Neural cell (in vitro differentiated cells): ENCODE measurements around the gene POFUT1. TPM values are rescaled to one million over a fixed set of nuclear protein-coding genes. Genes with fewer than 3 reads are reported as not detected.
"Not testable (repeated sequence)": the region's sequence is repeated elsewhere in the genome, so short reads cannot be mapped to it uniquely, and the experiment has no call there.

ENCODE experiments used
- H2AFZ ChIP-seq: fragments of 200-600, 300-800 bp; sonication (generic), shearing (Covaris generic); 2 replicates; pipeline ENCODE4 v1.6.0; 2014; ENCODE audit warnings: low read depth, mild to moderate bottlenecking, antibody characterized with exemption, low read length, moderate library complexity
- H3F3A ChIP-seq: fragments of 200-600 bp; shearing (Covaris generic); 2 replicates; pipeline ENCODE4 v1.6.1; 2016; ENCODE audit warnings: mild to moderate bottlenecking, moderate library complexity, mixed read lengths, antibody characterized with exemption, low read length; ENCODE audit not compliant: insufficient read depth, poor library complexity, severe bottlenecking
- H3K27ac ChIP-seq: fragments of 200-600, 300-800 bp; sonication (generic), shearing (Covaris generic); 2 replicates; pipeline ENCODE4 v1.5.1; 2014; ENCODE audit warnings: mild to moderate bottlenecking, low read length, moderate library complexity
- H3K27me3 ChIP-seq: fragments of 300-800, 200-600 bp; sonication (generic), shearing (Covaris generic); 2 replicates; pipeline ENCODE4 v1.6.0; 2014; ENCODE audit warnings: mild to moderate bottlenecking, low read depth, low read length, moderate library complexity; ENCODE audit not compliant: insufficient read depth
- H3K36me3 ChIP-seq: fragments of 300-800, 200-600 bp; sonication (generic), shearing (Covaris generic); 2 replicates; pipeline ENCODE4 v1.5.1; 2014; ENCODE audit warnings: mild to moderate bottlenecking, antibody characterized with exemption, low read length, moderate library complexity; ENCODE audit not compliant: insufficient read depth
- H3K4me2 ChIP-seq: fragments of 300-800, 200-600 bp; sonication (generic), shearing (Covaris generic); 2 replicates; pipeline ENCODE4 v1.6.0; 2014; ENCODE audit warnings: mild to moderate bottlenecking, low read length
- H3K4me3 ChIP-seq: fragments of 300-800, 200-600 bp; sonication (generic), shearing (Covaris generic); 2 replicates; pipeline ENCODE4 v1.5.1; 2014; ENCODE audit warnings: mild to moderate bottlenecking, low read length, moderate library complexity
- H3K79me2 ChIP-seq: fragments of 200-600 bp; shearing (Covaris generic); replicated peaks from 2 replicates; pipeline ENCODE4 v1.6.0; 2014; ENCODE audit warnings: mild to moderate bottlenecking, low read length, moderate library complexity; ENCODE audit not compliant: insufficient read depth
- H3K9ac ChIP-seq: fragments of 300-800, 200-600 bp; sonication (generic), shearing (Covaris generic); 2 replicates; pipeline ENCODE4 v1.6.1; 2016; ENCODE audit warnings: mild to moderate bottlenecking, low read length, mixed read lengths
- H3K9me2 ChIP-seq: fragments of 200-600 bp; shearing (Covaris generic); 2 replicates; pipeline ENCODE4 v1.6.1; 2016; ENCODE audit warnings: mild to moderate bottlenecking, low read length, mixed read lengths; ENCODE audit not compliant: insufficient read depth
- H3K9me3 ChIP-seq: fragments of 200-600, 300-800 bp; sonication (generic), shearing (Covaris generic); 2 replicates; pipeline ENCODE4 v1.6.1; 2016; ENCODE audit warnings: mild to moderate bottlenecking, mixed run types, low read length, moderate library complexity, mixed read lengths
- H4K20me1 ChIP-seq: fragments of 200-600 bp; shearing (Covaris generic); 2 replicates; pipeline ENCODE4 v1.6.1; 2016; ENCODE audit warnings: mild to moderate bottlenecking, mixed run types; ENCODE audit not compliant: insufficient read depth
- EP300 ChIP-seq: fragments of 450-650 bp; conservative IDR thresholded peaks from 2 replicates; pipeline ENCODE4 v1.6.1; 2014; ENCODE audit warnings: antibody characterized with exemption, mild to moderate bottlenecking, moderate library complexity; ENCODE audit not compliant: poor library complexity, severe bottlenecking
- EZH2 ChIP-seq: fragments of 200-600, 300-800 bp; shearing (Covaris generic), sonication (generic); IDR thresholded peaks from 2 replicates; pipeline ENCODE4 v1.6.1; 2014; ENCODE audit warnings: antibody characterized with exemption, low read length, borderline replicate concordance, mild to moderate bottlenecking; ENCODE audit not compliant: insufficient read depth, poor library complexity, severe bottlenecking
- MXI1 ChIP-seq: fragments of 450-650 bp; conservative IDR thresholded peaks from 2 replicates; pipeline ENCODE4 v1.6.1; 2014; ENCODE audit warnings: antibody characterized with exemption, mild to moderate bottlenecking; ENCODE audit not compliant: poor library complexity, severe bottlenecking
- POLR2AphosphoS5 ChIP-seq: IDR thresholded peaks from 2 replicates; pipeline ENCODE4 v1.6.1; 2012
- RAD21 ChIP-seq: fragments of 450-650 bp; conservative IDR thresholded peaks from 2 replicates; pipeline ENCODE4 v1.6.1; 2014; ENCODE audit warnings: antibody characterized with exemption, mild to moderate bottlenecking, moderate library complexity
- REST ChIP-seq: IDR thresholded peaks from 2 replicates; pipeline ENCODE4 v1.6.1; 2012; ENCODE audit warnings: borderline replicate concordance
- SMC3 ChIP-seq: fragments of 450-650 bp; conservative IDR thresholded peaks from 2 replicates; pipeline ENCODE4 v1.6.1; 2014; ENCODE audit warnings: antibody characterized with exemption, mild to moderate bottlenecking, moderate library complexity; ENCODE audit not compliant: poor library complexity
- TAF1 ChIP-seq: IDR thresholded peaks from 2 replicates; pipeline ENCODE4 v1.6.1; 2012; ENCODE audit warnings: low read depth
- polyA plus RNA-seq: library from polyadenylated mRNA; depleted of rRNA; stranded (reverse); fragments of >200 nt; gene quantifications from 2 replicates; pipeline ENCODE4 v1.2.3, GENCODE V29; 2014
- TF ChIP-seq, protein P1 (sequence below): fragments of 450-650 bp; IDR thresholded peaks from 2 replicates; pipeline ENCODE4 v1.5.1; 2014; ENCODE audit warnings: antibody characterized with exemption, mild to moderate bottlenecking, moderate library complexity; ENCODE audit not compliant: poor library complexity, severe bottlenecking

POFUT1 gene
- polyA plus RNA-seq, 1 donor from 2014 or later: 14.0 TPM

DNA sequence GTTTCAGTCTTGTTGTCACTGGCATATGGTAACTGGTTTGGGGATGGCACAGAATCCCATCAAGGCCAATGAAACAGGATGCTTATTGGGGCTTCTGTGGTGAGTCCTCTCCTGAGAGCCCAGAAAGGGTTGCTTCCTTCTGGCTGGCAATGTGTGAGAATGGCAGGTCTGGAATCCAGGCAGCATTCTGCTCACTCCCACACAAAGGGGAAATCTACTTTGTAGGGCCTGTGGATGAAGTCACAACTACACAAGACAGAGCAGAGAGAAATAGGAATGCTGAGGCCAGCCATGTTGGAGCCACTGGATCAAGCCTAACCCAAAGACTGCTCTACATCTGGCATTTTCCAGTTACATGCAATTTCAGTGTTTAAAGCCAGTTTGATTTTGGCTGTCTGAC lies 15.8 kb upstream of the POFUT1 start:
- H3F3A ChIP-seq: no peaks in the 10 kb centered on the region
- no peak overlapping the region for H3K9ac ChIP-seq
- no peaks in the 10 kb centered on the region for H3K36me3 ChIP-seq
- H3K27ac ChIP-seq: no peak overlapping the region
- TF ChIP-seq TAF1 (no peak), MXI1 (no peak), RAD21 (no peak), REST (no peak), POLR2AphosphoS5 (no peak), EP300 (no peak), EZH2 (no peak), SMC3 (no peak)
- TF ChIP-seq, protein P1, sequence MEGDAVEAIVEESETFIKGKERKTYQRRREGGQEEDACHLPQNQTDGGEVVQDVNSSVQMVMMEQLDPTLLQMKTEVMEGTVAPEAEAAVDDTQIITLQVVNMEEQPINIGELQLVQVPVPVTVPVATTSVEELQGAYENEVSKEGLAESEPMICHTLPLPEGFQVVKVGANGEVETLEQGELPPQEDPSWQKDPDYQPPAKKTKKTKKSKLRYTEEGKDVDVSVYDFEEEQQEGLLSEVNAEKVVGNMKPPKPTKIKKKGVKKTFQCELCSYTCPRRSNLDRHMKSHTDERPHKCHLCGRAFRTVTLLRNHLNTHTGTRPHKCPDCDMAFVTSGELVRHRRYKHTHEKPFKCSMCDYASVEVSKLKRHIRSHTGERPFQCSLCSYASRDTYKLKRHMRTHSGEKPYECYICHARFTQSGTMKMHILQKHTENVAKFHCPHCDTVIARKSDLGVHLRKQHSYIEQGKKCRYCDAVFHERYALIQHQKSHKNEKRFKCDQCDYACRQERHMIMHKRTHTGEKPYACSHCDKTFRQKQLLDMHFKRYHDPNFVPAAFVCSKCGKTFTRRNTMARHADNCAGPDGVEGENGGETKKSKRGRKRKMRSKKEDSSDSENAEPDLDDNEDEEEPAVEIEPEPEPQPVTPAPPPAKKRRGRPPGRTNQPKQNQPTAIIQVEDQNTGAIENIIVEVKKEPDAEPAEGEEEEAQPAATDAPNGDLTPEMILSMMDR: no peak
- no peak overlapping the region for H3K4me3 ChIP-seq
- no peak overlapping the region for H2AFZ ChIP-seq
- no peaks in the 10 kb centered on the region for H3K9me2 ChIP-seq
- no peaks in the 10 kb centered on the region for H3K79me2 ChIP-seq
- no peaks in the 10 kb centered on the region for H3K27me3 ChIP-seq
- no peaks in the 10 kb centered on the region for H3K9me3 ChIP-seq
- no peak overlapping the region for H3K4me2 ChIP-seq
- H4K20me1 ChIP-seq: no peaks in the 10 kb centered on the region

- Histone ChIP-seq H3K27me3 (no peaks in the 10 kb centered on the region), H3K79me2 (peaks cover 4% of the 10 kb centered on the region), H3F3A (no peaks in the 10 kb centered on the region), H2AFZ (no peak overlapping the region), H3K4me3 (no peak overlapping the region), H3K9me2 (no peaks in the 10 kb centered on the region), H3K27ac (no peak overlapping the region), H3K9ac (no peak overlapping the region), H3K36me3 (peaks cover 5% of the 10 kb centered on the region), H3K4me2 (no peak overlapping the region), H3K9me3 (no peaks in the 10 kb centered on the region), H4K20me1 (no peaks in the 10 kb centered on the region)
- TF ChIP-seq EZH2: no peak
- no peak for TF ChIP-seq EP300
- no peak for TF ChIP-seq REST
- TF ChIP-seq, protein P1: no peak
- TF ChIP-seq TAF1: no peak
- TF ChIP-seq POLR2AphosphoS5: no peak
- TF ChIP-seq RAD21: no peak
- TF ChIP-seq SMC3: no peak
- no peak for TF ChIP-seq MXI1
Observed at GRCh38 chr20:32192698-32193097, 15.0 kb upstream of the POFUT1 start.

GRCh38 chr20:32193336-32193735 lies 14.3 kb upstream of the POFUT1 start:
- H3F3A ChIP-seq, H3K27ac ChIP-seq, H3K36me3 ChIP-seq, H3K9me3 ChIP-seq, H3K9ac ChIP-seq, H3K79me2 ChIP-seq, H4K20me1 ChIP-seq, H2AFZ ChIP-seq, H3K27me3 ChIP-seq, H3K4me3 ChIP-seq, H3K9me2 ChIP-seq, H3K4me2 ChIP-seq: not testable (repeated sequence)
